ENCODE measurements around the gene RELCH. TPM values are rescaled to one million over a fixed set of nuclear protein-coding genes. Genes with fewer than 3 reads are reported as not detected.
A peak's percentile ranks its signal among the peaks of the same experiment; 100 is the strongest.

Gene RELCH
- total RNA-seq, 1 donor from 2014 or later: 44.6 TPM

GRCh38 chr18:62323483-62324180 lies 136.6 kb downstream of the RELCH start:
- Mint-ChIP-seq H3K4me3 (ENCODE audit: unreplicated experiment) (no peak overlapping the region), H3K36me3 (ENCODE audit: unreplicated experiment) (no peaks in the 10 kb centered on the region), H3K27ac (ENCODE audit: unreplicated experiment) (no peak overlapping the region), H3K4me1 (ENCODE audit: low read depth, unreplicated experiment) (peaks cover 11% of the 10 kb centered on the region), H3K27me3 (ENCODE audit: unreplicated experiment) (peaks cover 10% of the 10 kb centered on the region), H3K9me3 (ENCODE audit: unreplicated experiment) (peaks cover 7% of the 10 kb centered on the region)
- no peak for TF ChIP-seq CTCF (IDR thresholded peaks at IDR 0.05; ENCODE audit: partially characterized antibody, unreplicated experiment)
- DNase-seq: no peak

GRCh38 chr18:62324181-62324828 lies 137.2 kb downstream of the RELCH start:
- no peak overlapping the region for H3K27ac Mint-ChIP-seq (ENCODE audit: unreplicated experiment)
- H3K36me3 Mint-ChIP-seq (ENCODE audit: unreplicated experiment): no peaks in the 10 kb centered on the region
- H3K4me1 Mint-ChIP-seq (ENCODE audit: low read depth, unreplicated experiment): peaks cover 14% of the 10 kb centered on the region
- DNase-seq: no peak
- H3K27me3 Mint-ChIP-seq (ENCODE audit: unreplicated experiment): peaks cover 10% of the 10 kb centered on the region
- no peak for TF ChIP-seq CTCF (IDR thresholded peaks at IDR 0.05; ENCODE audit: partially characterized antibody, unreplicated experiment)
- H3K9me3 Mint-ChIP-seq (ENCODE audit: unreplicated experiment): peaks cover 7% of the 10 kb centered on the region
- H3K4me3 Mint-ChIP-seq (ENCODE audit: unreplicated experiment): peak overlapping the region; percentile 76

- H3K4me1 Mint-ChIP-seq (ENCODE audit: low read depth, unreplicated experiment): peaks cover 20% of the 10 kb centered on the region
- no peaks in the 10 kb centered on the region for H3K36me3 Mint-ChIP-seq (ENCODE audit: unreplicated experiment)
- peaks cover 7% of the 10 kb centered on the region for H3K9me3 Mint-ChIP-seq (ENCODE audit: unreplicated experiment)
- TF ChIP-seq CTCF (IDR thresholded peaks at IDR 0.05; ENCODE audit: partially characterized antibody, unreplicated experiment): peak; percentile 30
- H3K27ac Mint-ChIP-seq (ENCODE audit: unreplicated experiment): peak within 1 kb of the TSS; percentile 9
- peak within 1 kb of the TSS; percentile 91 for H3K4me3 Mint-ChIP-seq (ENCODE audit: unreplicated experiment)
- H3K27me3 Mint-ChIP-seq (ENCODE audit: unreplicated experiment): peaks cover 10% of the 10 kb centered on the region
- DNase-seq: peak; percentile 62
These were observed 138.1 kb downstream of the RELCH start, which contains the start of gene TNFRSF11A for GRCh38 chr18:62324917-62325805. Gene TNFRSF11A (plus strand): TSS chr18:62325310. CDS start chr18:62325353, 43 bp downstream.

GRCh38 chr18:62325806-62326645 lies 139.0 kb downstream of the RELCH start:
- Mint-ChIP-seq H3K27ac (ENCODE audit: unreplicated experiment) (peak overlapping the region; percentile 9), H3K4me1 (ENCODE audit: low read depth, unreplicated experiment) (peaks cover 23% of the 10 kb centered on the region), H3K36me3 (ENCODE audit: unreplicated experiment) (no peaks in the 10 kb centered on the region), H3K9me3 (ENCODE audit: unreplicated experiment) (peaks cover 7% of the 10 kb centered on the region), H3K27me3 (ENCODE audit: unreplicated experiment) (peaks cover 10% of the 10 kb centered on the region), H3K4me3 (ENCODE audit: unreplicated experiment) (peak overlapping the region; percentile 91)
- DNase-seq: peak; percentile 39
- no peak for TF ChIP-seq CTCF (IDR thresholded peaks at IDR 0.05; ENCODE audit: partially characterized antibody, unreplicated experiment)

Data from glutamatergic neuron (in vitro differentiated cells).